Psoas muscle (tissue), 8 donors: ENCODE measurements around the gene FBRS. TPM values are rescaled to one million over a fixed set of nuclear protein-coding genes. Genes with fewer than 3 reads are reported as not detected.
A peak's percentile ranks its signal among the peaks of the same experiment; 100 is the strongest.

Experiments used
- ATAC-seq, 4 donors: fragments of 200-7000 bp; cut with Tn5 transposase; one replicate each; pipeline ENCODE4 v1.9.1; 2020; ENCODE audit warnings: moderate library complexity in 3 of 4, mild to moderate bottlenecking in 2 of 4
- DNase-seq, 2 donors: peaks; one replicate each; pipeline ENCODE4 v3.0.0-alpha.2; 2020
- H3K27ac ChIP-seq: fragments of 200-600 bp; one replicate; pipeline ENCODE4 v1.8.0; 2022
- H3K27me3 ChIP-seq, 3 donors: fragments of 200-600 bp in 1 of 3; one replicate each; pipeline versions ENCODE4 v1.6.1 to v1.8.0; 2013 to 2022; ENCODE audit warnings: low read length in 2 of 3, mild to moderate bottlenecking in 2 of 3, moderate library complexity in 1 of 3; ENCODE audit not compliant: insufficient read depth in 3 of 3
- H3K36me3 ChIP-seq, 2 donors: fragments of 200-600 bp in 1 of 2; one replicate each; pipeline versions ENCODE4 v1.6.1 to v1.8.0; 2013 to 2022; ENCODE audit warnings: low read depth in 1 of 2, mild to moderate bottlenecking in 1 of 2, moderate library complexity in 1 of 2; ENCODE audit not compliant: insufficient read depth in 1 of 2
- H3K4me1 ChIP-seq: fragments of 200-600 bp; one replicate; pipeline ENCODE4 v1.8.0; 2022
- H3K4me3 ChIP-seq: fragments of 200-600 bp; one replicate; pipeline ENCODE4 v1.8.0; 2022; ENCODE audit warnings: mild to moderate bottlenecking
- H3K9me3 ChIP-seq: fragments of 200-600 bp; one replicate; pipeline ENCODE4 v1.8.0; 2022
- WGBS, 3 donors: extraction: QIAGEN DNeasy Blood & Tissue Kit; methylation state at CpG; one replicate each; pipeline versions ENCODE4 v1.1.6 to v1.1.7; 2013; 5-methylcytosine and 5-hydroxymethylcytosine counted together
- intact Hi-C, 2 donors: fragments of 100-400 bp; cut with DNase I; formaldehyde crosslinking; loops; one replicate each; pipeline versions ENCODE4 v1.11.0 to v1.14.2; 2022
- long read RNA-seq, 2 donors: library from polyadenylated mRNA; unstranded; transcript quantifications; one replicate each; pipeline ENCODE4 v2.0.0, GENCODE V29; 2021
- polyA plus RNA-seq, 3 donors: library from polyadenylated mRNA; stranded (reverse); fragments of 200-250 nt; gene quantifications; one replicate each; pipeline ENCODE4 v1.2.3, GENCODE V29; 2013
- total RNA-seq, 4 donors: library from RNA; stranded (reverse); fragmentation: NEBNext Ultra II Directional in 2 of 4; extraction: Animal tissue kit (Norgen Biotek cat#: 25700) in 2 of 4; gene quantifications; one replicate each; pipeline versions ENCODE4 v1.2.1 to v1.2.4, GENCODE V29; 2021 to 2023
- TF ChIP-seq, protein P1 (sequence below): fragments of 200-600 bp; IDR thresholded peaks from one replicate; pipeline ENCODE4 v1.8.0; 2022; ENCODE audit warnings: antibody characterized with exemption
- donor health status: healthy with polysubstance abuse.
- donor health status: DM: no; HTN: no; CAD: no; lungs with moderate emphysema.
- donor health status: Bipolar disorder and iron deficiency.
- donor health status: healthy.
- donor health status: DM: yes; HTN: yes; CAD: no.
- donor health status: DM: no; HTN: no; CAD: no.
- donor health status: DM: no; HTN: no; CAD: no.
- donor health status: DM: yes; HTN: yes; CAD: no.

FBRS gene
- total RNA-seq, result 10 to 100 TPM; 31.2 to 58.5 (median 38.6) TPM
- 10 to 100 TPM; 24.8 to 35.5 (median 29.3) TPM for polyA plus RNA-seq
- long read RNA-seq, donor 1, partial matches to known transcripts, result 0 of 8 reads
- long read RNA-seq, donor 1, other reads (novel, unspliced or antisense), result 7 of 8 reads
- long read RNA-seq, donor 2, transcript FBRS-201 (12 exons, 2,811 nt), result major isoform, 5 of 68 reads
- long read RNA-seq, donor 2, partial matches to known transcripts, result 58 of 68 reads
- long read RNA-seq, donor 2, other reads (novel, unspliced or antisense), result 2 of 68 reads

DNA sequence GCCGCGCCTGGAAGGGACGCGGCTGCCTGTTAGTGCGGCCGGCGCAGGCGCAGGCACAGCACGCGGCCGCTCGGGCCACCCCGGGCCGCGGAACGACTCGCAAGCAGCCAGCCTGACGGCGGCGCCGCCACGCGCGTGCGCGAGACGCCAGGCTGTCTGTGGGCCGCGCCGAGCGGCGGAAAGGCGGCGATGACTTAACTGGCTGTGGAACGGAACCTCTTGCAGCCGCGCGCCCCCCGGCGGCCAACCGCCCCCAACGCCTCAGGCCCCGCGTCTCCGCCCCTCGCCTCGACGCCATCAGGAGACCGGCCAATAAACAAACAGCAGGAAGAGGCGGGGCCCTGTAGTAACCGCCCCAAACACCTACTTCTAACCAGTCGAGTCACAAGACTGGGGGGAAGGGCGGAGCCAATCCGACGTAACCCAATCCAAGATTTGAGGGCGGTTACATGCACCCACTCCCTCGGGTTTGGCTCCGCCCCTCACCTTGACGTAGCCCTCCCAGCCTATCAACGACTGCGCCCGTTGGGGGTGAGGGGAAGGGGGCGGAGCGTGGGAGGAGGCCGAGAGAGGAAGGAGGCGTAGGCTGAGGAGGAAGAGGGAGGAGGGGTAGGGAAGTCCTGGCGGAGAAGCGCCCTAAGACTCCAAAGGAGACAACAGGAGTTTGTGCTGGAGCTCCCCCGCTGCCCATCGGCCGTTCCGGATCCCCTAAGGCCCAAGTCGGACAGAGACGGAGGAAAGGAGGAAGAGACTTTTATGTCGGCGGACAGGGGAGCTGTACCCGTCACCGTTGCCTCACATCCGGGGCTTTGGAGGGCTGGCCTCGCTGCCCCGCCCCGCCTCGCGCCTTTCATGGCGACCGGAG, at the start of gene FBRS:
Gene FBRS, plus strand, starts transcription at position 566 of the 865 bp plus-strand sequence. CDS start 1,088 bp downstream, outside the sequence.
- intact Hi-C loops, result loop anchor here in 1 of 2 donors (5.0 kb wide), 1 partner anchor 131 kb away; the partner anchor contains the start of gene ZNF768
- peaks cover 3 to 69% of the 10 kb centered on the region in 2 donors for H3K36me3 ChIP-seq
- H3K4me3 ChIP-seq, result peak within 1 kb of the TSS; percentile 93
- WGBS, 3 donors, result 0 to 1% (median 0%) methylated on average over 79 to 86 of the region's 86 CpGs
- ATAC-seq (peak; percentile 86 to 88 (median 87)), DNase-seq (peak; percentile 100)
- no peaks in the 10 kb centered on the region for H3K9me3 ChIP-seq
- H3K4me1 ChIP-seq, result peaks cover 37% of the 10 kb centered on the region
- H3K27ac ChIP-seq, result peak within 1 kb of the TSS; percentile 100
- no peaks in the 10 kb centered on the region for H3K27me3 ChIP-seq
- TF ChIP-seq, protein P1, sequence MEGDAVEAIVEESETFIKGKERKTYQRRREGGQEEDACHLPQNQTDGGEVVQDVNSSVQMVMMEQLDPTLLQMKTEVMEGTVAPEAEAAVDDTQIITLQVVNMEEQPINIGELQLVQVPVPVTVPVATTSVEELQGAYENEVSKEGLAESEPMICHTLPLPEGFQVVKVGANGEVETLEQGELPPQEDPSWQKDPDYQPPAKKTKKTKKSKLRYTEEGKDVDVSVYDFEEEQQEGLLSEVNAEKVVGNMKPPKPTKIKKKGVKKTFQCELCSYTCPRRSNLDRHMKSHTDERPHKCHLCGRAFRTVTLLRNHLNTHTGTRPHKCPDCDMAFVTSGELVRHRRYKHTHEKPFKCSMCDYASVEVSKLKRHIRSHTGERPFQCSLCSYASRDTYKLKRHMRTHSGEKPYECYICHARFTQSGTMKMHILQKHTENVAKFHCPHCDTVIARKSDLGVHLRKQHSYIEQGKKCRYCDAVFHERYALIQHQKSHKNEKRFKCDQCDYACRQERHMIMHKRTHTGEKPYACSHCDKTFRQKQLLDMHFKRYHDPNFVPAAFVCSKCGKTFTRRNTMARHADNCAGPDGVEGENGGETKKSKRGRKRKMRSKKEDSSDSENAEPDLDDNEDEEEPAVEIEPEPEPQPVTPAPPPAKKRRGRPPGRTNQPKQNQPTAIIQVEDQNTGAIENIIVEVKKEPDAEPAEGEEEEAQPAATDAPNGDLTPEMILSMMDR, result peak; percentile 75

DNA sequence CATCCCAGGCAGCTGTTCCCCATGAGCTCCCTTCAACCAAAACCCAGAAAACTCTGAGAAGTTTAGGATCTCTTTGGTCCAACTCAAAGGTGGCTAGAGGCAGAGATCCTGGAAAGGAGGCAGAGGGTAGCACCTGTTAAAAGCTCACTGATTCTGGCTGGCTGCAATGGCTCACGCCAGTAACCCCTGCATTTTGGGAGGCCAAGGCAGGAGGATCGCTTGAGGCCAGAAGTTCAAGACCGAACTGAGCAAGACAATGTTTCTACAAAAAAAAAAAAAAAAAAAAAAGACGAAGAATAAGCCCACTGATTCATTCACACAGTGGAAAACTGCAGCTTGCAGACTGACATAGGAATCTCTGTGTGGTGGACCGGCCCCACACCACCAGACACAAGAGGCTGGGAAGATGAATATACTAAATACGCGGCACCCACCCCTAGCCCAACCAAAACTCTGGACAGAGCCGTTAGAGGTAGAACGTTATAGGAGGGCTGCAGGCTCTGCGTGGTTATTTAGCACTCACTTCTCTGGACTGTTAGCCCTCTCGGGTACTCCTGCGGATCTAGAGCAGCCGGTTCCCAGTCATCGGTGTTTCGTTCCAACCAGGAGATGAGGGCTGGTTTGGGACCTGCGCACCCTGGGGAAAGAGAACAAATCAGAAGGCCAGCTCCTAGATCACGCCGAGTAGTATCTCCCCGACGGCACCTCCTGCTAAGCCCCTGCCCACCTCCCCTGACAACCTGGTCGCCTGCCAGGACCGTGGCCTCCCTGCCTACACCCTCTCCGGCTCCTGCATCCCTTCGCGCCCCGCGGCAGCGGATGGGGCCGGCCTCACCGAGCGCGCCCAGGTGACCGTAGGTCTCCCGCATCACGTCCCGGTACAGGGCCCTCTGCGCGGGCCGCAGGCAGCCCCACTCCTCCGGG, 49.0 kb upstream of the FBRS start:
- H3K27me3 ChIP-seq, result no peaks in the 10 kb centered on the region
- H3K36me3 ChIP-seq, result peaks cover 4 to 48% of the 10 kb centered on the region in 2 donors
- H3K4me3 ChIP-seq, result peak overlapping the region; percentile 86
- WGBS, 3 donors, result 13 to 14% (median 14%) methylated on average over 37 to 40 of the region's 40 CpGs
- intact Hi-C loops, result no loop called here
- peak; percentile 56 to 74 (median 66) for ATAC-seq
- H3K4me1 ChIP-seq, result peaks cover 5% of the 10 kb centered on the region
- peak; percentile 59 to 80 for DNase-seq
- no peaks in the 10 kb centered on the region for H3K9me3 ChIP-seq
- TF ChIP-seq, protein P1, result no peak
- peak overlapping the region; percentile 86 for H3K27ac ChIP-seq

DNA sequence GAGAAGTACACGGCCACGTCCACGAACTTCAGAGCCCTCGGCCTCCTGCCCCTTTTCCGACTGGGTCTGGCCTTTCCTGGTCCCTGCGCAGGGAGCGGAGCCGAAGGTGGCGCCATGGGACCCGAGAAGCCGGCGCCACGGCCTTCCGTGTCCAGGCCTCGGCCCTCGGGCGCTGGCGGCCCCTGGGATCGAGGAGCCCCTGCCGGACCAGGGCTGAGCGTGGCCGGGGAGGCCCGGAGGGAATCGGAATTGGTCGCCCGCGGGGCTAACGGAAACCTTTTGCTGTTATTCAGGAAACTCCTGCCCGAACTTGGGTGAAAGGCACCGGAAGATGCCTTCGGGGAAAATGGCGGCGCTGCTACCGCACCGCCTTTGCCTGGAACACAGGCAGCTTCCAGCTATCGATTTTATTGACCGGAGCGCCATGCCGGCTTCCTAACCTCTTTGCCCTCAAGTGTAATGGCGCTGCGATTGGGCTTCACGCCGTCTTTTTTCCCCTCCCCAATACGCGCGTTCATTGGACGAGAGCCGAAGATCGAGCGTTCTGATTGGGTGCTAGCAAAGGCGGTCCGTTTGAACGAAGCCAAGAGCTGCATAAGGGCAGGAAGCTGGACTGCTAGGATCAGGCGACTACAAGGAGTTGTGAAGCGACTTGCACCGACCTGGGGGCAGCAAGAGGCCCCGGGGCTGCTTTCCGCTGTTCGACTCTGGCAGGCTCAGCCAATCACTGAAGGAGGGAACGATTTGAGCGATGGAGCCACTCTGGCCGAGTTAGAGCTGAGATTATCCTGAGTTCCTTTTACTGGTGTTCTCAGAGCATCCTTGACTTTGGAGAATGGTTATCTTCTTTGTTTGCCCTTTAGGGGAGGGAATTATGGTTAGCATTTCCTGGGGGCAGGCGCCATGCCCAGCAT, 48.0 kb upstream of the FBRS start, which contains the start of gene ZNF689:
Gene ZNF689, minus strand, starts transcription at position 464 of the 914 bp plus-strand sequence. Its CDS starts 348 bp downstream, at position 116.
- intact Hi-C loops, result no loop called here
- TF ChIP-seq, protein P1, result no peak
- Histone ChIP-seq H3K36me3 (peaks cover 0 to 38% of the 10 kb centered on the region in 2 donors), H3K9me3 (no peaks in the 10 kb centered on the region), H3K27me3 (no peaks in the 10 kb centered on the region), H3K4me3 (peak within 1 kb of the TSS; percentile 86), H3K4me1 (peaks cover 5% of the 10 kb centered on the region), H3K27ac (peak within 1 kb of the TSS; percentile 86)
- DNase-seq (peak; percentile 93 to 97), ATAC-seq (peak; percentile 98 to 99 (median 98))
- WGBS, 3 donors, result 0 to 1% (median 1%) methylated on average over 52 to 63 of the region's 63 CpGs
